ENCODE results near the gene ADCY5.

DNA sequence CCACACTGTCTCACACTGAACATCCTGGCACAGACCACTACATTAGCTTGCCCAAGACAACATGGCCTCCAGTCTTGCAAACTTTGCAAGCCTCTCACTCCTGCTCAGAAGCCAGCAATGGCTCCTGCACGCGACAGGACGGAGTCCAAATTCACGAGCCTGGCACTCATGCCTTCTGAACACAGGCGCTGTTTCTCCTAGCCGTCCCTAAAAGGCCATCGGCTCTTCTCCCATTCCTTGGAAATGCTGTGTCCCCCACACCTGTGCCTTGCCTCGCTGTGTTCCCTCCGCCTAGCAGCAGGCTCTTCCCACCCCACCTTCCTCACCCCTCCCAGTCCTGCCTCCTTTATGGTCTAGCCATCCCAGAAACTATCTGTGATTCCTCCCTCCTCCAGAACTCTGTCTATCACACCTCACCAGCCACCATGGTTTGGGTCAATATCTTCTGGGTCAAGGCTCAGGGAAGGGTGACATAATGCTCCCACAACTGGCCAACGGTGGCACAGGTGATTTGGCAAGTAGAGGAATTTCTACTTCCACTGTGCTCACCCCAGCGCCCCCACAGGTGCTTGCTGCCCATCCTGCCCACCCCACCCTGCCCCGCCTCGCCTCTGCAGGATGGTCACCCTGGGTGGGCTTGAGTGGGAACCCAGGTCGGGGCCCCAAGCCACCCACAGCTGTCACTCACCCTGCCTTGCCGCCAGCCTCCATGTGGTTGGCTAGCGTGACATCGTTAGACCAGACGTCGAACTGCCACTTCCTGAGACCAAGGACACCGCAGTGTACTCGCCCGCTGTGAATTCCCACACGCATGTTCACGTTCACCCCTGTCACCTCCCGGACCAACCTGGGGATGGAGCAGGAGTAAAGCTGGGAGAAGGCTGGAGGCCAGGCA is 120.7 kb downstream of the ADCY5 start:
- TF ChIP-seq ZNF274 (IDR thresholded peaks at IDR 0.05; ENCODE audit: low read depth, low read length) (no peak), YY1 (IDR thresholded peaks at IDR 0.05; ENCODE audit: insufficient read depth, insufficient read length) (no peak), SUZ12 (IDR thresholded peaks at IDR 0.05; ENCODE audit: extremely low read depth, insufficient read depth, insufficient read length) (no peak)

Measured in NT2/D1 (cell line).